ENCODE data around the gene SBK1. TPM values are rescaled to one million over a fixed set of nuclear protein-coding genes. Genes with fewer than 3 reads are reported as not detected.
"Not testable (repeated sequence)": the region's sequence is repeated elsewhere in the genome, so short reads cannot be mapped to it uniquely, and the experiment has no call there.

Gene SBK1
- total RNA-seq, 1 donor from 2014 or later, result 2.4 TPM

GRCh38 chr16:28367926-28368325, 75.6 kb downstream of the SBK1 start:
- H3K27ac ChIP-seq; H3K36me3 ChIP-seq; H3K4me3 ChIP-seq; H3K27me3 ChIP-seq (ENCODE audit: low read depth); ATAC-seq; H3K9me3 ChIP-seq; H3K4me1 ChIP-seq; intact Hi-C loops (cut with DNase I): not testable (repeated sequence)
- peak; percentile 44 for DNase-seq

Other genes starting within 250 kb of the SBK1 start
- 0.30 TPM for gene GSG1L, start 228.8 kb upstream of the SBK1 start, total RNA-seq
- 106 TPM for gene XPO6, start 80.6 kb upstream of the SBK1 start, total RNA-seq
- not detected for gene NPIPB6, start 71.0 kb downstream of the SBK1 start, total RNA-seq
- gene EIF3CL, start 111.3 kb downstream of the SBK1 start, total RNA-seq, result 17.5 TPM
- gene NPIPB7, start 179.8 kb downstream of the SBK1 start, total RNA-seq, result 0.44 TPM
- 79.9 TPM for gene CLN3, start 199.5 kb downstream of the SBK1 start, total RNA-seq
- gene APOBR, start 202.1 kb downstream of the SBK1 start, total RNA-seq, result 29.2 TPM
- 1.4 TPM for gene IL27, start 214.3 kb downstream of the SBK1 start, total RNA-seq
- gene NUPR1, start 246.4 kb downstream of the SBK1 start, total RNA-seq, result 302 TPM

Data from lower lobe of right lung (tissue), 2 donors.